A673 (cell line): ENCODE results near the gene SMIM28. TPM values are rescaled to one million over a fixed set of nuclear protein-coding genes. Genes with fewer than 3 reads are reported as not detected.

Source experiments
- BruUV-seq: library from RNA; stranded (reverse); fragments of 400-500 nt; replicated peaks from 2 replicates; lab custom pipeline; 2021; lab: Mats Ljungman, UMichigan
- CTCF ChIA-PET: fragments of 300-600 bp; sonication (Branson Sonifier 250); formaldehyde crosslinking; loops from one replicate; lab custom pipeline; 2022; ENCODE audit warnings: antibody characterized with exemption; lab: Charles Lee
- POLR2A ChIA-PET: fragments of 300-600 bp; sonication (Branson Sonifier 250); formaldehyde crosslinking; loops from one replicate; lab custom pipeline; 2022; ENCODE audit warnings: antibody characterized with exemption; ENCODE audit not compliant: low non-redundant PET; lab: Charles Lee
- DNase-seq: peaks from one replicate; pipeline ENCODE4 v3.0.0-alpha.2; 2015; ENCODE audit warnings: low spot score
- H3K27ac ChIP-seq: fragments of 200-600 bp; sonication (generic); 2 replicates; pipeline ENCODE4 v1.5.1; 2016; ENCODE audit warnings: mixed run types, low read depth, mild to moderate bottlenecking, mixed read lengths, antibody characterized with exemption, low read length; ENCODE audit not compliant: poor library complexity, severe bottlenecking
- H3K27me3 ChIP-seq: fragments of 200-600 bp; sonication (generic); replicated peaks from 2 replicates; pipeline ENCODE4 v1.6.1; 2017; ENCODE audit warnings: mixed run types, low read depth, mild to moderate bottlenecking, mixed read lengths, antibody characterized with exemption, low read length; ENCODE audit not compliant: insufficient read depth, poor library complexity
- H3K36me3 ChIP-seq: fragments of 200-600 bp; sonication (generic); 2 replicates; pipeline ENCODE4 v1.6.1; 2016; ENCODE audit warnings: mixed run types, mild to moderate bottlenecking, mixed read lengths, antibody characterized with exemption, low read length; ENCODE audit not compliant: insufficient read depth, poor library complexity, severe bottlenecking
- H3K4me1 ChIP-seq: fragments of 200-600 bp; sonication (generic); 2 replicates; pipeline ENCODE4 v1.6.1; 2017; ENCODE audit warnings: mixed run types, mild to moderate bottlenecking, mixed read lengths, antibody characterized with exemption, low read length; ENCODE audit not compliant: insufficient read depth, poor library complexity, severe bottlenecking
- H3K4me3 ChIP-seq: fragments of 200-600 bp; sonication (generic); 2 replicates; pipeline ENCODE4 v1.5.1; 2016; ENCODE audit warnings: low read depth, mixed run types, mild to moderate bottlenecking, mixed read lengths, low read length; ENCODE audit not compliant: poor library complexity, severe bottlenecking
- H3K9me3 ChIP-seq: fragments of 200-600 bp; sonication (generic); 2 replicates; pipeline ENCODE4 v1.6.1; 2016; ENCODE audit warnings: mixed run types, low read depth, mild to moderate bottlenecking, mixed read lengths, antibody characterized with exemption, low read length; ENCODE audit not compliant: poor library complexity, severe bottlenecking
- CTCF ChIP-seq: fragments of 300-800, 200-600 bp; sonication (generic); conservative IDR thresholded peaks from 2 replicates; pipeline ENCODE4 v1.5.1; 2017; ENCODE audit warnings: low read depth, mild to moderate bottlenecking, antibody characterized with exemption, low read length, moderate library complexity, mixed read lengths
- EZH2 ChIP-seq: fragments of 200-600 bp; sonication (generic); IDR thresholded peaks from 2 replicates; pipeline ENCODE4 v1.6.1; 2017; ENCODE audit warnings: borderline replicate concordance, low read depth, mild to moderate bottlenecking, mixed read lengths, antibody characterized with exemption, low read length; ENCODE audit not compliant: poor library complexity, severe bottlenecking
- intact Hi-C: fragments of 100-400 bp; cut with micrococcal nuclease; formaldehyde crosslinking; loops from one replicate; pipeline ENCODE4 v1.10.0; 2022; ENCODE audit not compliant: unreplicated experiment
- total RNA-seq: library from RNA; stranded (reverse); gene quantifications from 2 replicates; pipeline ENCODE4 v1.2.3, GENCODE V29; 2021

SMIM28 gene
- total RNA-seq, 1 experiment from 2014 or later: not detected

DNA sequence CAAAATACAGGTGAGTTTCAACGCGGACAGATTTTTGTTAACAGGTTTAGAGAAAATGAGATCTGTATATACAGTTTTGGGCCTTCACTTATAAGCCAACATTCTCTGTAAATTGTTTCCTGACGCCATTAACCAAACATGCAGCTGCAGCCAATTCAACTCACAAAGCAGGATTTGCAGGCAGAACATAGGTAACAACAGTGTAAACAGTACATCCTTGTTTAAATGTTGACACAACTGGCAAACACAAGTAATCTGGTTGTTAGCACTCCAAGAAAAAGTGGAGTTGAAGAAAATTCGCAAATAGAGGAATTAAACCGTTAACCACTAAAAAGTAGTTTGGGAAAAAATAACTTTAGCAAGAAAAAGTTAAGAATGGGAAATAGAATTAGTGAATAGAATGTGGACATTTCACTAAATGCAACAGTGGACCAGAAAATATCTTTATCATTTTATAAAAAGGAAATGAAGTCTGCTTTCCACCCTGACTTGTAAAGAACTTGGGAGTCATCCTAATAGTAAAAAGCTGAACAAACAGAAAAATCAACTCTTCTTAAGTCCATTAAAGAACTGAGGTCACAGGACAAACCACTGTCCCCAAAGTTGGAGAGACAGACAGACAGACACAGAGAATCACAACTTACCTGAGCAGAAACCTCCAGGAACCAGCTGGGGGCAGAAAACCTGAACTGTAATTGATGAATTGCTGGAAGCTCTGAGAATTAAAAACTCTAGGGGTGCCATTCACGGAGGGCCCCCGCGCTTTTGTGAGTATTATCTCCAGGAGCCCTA, 10.1 kb downstream of the SMIM28 start:
- BruUV-seq: no TSS peak
- Histone ChIP-seq H3K27ac (no peak overlapping the region), H3K36me3 (no peaks in the 10 kb centered on the region), H3K4me3 (no peak overlapping the region), H3K27me3 (no peaks in the 10 kb centered on the region), H3K9me3 (no peaks in the 10 kb centered on the region), H3K4me1 (no peaks in the 10 kb centered on the region)
- TF ChIP-seq CTCF: no peak
- no peak for TF ChIP-seq EZH2
- POLR2A ChIA-PET: no interaction called here
- CTCF ChIA-PET: interaction anchor here (0.6 kb wide), 1 partner anchor 385 kb away, joined by 9 read pairs; no protein-coding TSS in a partner anchor
- intact Hi-C loops: no loop called here
- DNase-seq: no peak

- CTCF ChIA-PET: no interaction called here
- Histone ChIP-seq H3K4me1 (no peaks in the 10 kb centered on the region), H3K9me3 (no peaks in the 10 kb centered on the region), H3K27ac (no peak overlapping the region), H3K4me3 (no peak overlapping the region), H3K27me3 (no peaks in the 10 kb centered on the region), H3K36me3 (no peaks in the 10 kb centered on the region)
- POLR2A ChIA-PET: interaction anchor here (0.6 kb wide), 2 partner anchors 27 to 178 kb away, joined by 3 read pairs; no protein-coding TSS in a partner anchor
- no TSS peak for BruUV-seq
- no peak for DNase-seq
- TF ChIP-seq CTCF: no peak
- no peak for TF ChIP-seq EZH2
- intact Hi-C loops: no loop called here
These were observed 11.8 kb downstream of the SMIM28 start for GRCh38 chr6:138389551-138389950.

DNA sequence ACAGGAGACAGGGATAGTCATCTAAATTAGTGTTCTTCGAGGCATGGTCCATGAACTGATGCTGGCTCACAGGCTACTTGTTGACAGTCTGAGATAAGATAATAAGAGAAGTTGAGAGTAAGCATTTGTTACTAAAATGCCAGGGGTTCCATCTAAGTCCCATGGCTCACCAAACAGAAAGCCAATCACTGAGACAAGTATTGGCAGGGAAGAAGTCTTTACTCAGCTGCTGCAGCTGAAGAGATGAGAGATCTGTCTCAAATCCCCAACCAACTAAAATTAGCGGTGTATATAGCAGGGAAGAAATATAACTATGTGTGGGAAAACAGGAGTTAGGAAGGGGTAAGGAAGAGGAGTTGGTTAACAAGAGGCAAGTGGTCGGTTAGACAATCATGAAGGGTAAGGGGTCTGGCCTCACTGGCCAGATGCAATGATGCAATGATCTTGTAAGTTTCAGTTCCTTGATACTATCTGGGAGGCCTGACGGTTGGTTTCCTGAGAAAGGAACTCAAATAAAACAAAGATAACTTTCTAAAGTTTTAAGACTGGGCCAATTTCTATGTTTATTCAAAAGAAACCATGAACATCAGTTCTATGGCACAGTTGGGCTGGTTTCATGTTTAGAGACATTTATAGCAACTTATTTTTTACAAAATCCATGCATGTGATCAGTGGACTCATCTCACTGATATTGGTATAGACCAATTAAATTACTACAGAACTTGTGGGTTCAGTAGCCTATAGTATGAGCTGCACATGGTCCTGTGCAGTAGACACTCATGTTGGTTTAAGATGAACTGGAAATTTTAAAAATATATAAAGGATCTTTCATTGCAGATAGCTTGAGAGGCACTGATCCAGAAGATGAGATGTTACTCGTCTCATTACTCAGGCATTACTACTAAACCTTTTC, 16.4 kb downstream of the SMIM28 start:
- no TSS peak for BruUV-seq
- H3K4me3 ChIP-seq: no peak overlapping the region
- DNase-seq: no peak
- POLR2A ChIA-PET: no interaction called here
- intact Hi-C loops: no loop called here
- CTCF ChIA-PET: interaction anchor here (0.8 to 0.9 kb wide), 2 partner anchors 22 to 278 kb away, joined by 3 read pairs; no protein-coding TSS in a partner anchor
- H3K27me3 ChIP-seq: no peaks in the 10 kb centered on the region
- H3K4me1 ChIP-seq: no peaks in the 10 kb centered on the region
- TF ChIP-seq EZH2 (no peak), CTCF (no peak)
- H3K36me3 ChIP-seq: no peaks in the 10 kb centered on the region
- H3K9me3 ChIP-seq: no peaks in the 10 kb centered on the region
- no peak overlapping the region for H3K27ac ChIP-seq
